Ramos (cell line): ENCODE data around the gene TEAD1.

ENCODE experiments used
- in situ Hi-C: fragments of 300-500 bp; cut with MboI; formaldehyde crosslinking; loops from one replicate; pipeline ENCODE4 v1.14.3; 2022; ENCODE audit warnings: low sequenced_read_pairs; ENCODE audit not compliant: unreplicated experiment

The TEAD1 gene

GRCh38 chr11:12684816-12685215, 10.6 kb downstream of the TEAD1 start:
- in situ Hi-C loops: no loop called here

DNA sequence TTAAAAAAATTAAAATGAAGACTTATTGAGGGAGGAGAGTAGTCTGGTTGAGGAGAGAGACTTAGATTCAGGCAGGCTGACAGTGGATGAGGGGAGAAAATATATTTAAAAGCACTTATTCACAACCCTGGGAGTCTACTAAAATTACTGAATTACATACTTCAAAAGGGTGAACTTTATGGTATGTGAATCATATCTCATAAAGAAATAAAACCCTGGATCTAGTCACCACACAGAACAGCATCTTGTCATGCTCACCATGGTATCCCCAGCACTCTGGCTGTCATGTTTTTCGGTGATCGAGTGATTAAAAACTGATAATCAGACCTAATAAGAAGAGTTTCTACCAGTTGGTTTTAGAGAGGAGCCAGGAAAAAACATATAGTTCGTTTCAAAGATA, 11.0 kb downstream of the TEAD1 start:
- in situ Hi-C loops: no loop called here

- in situ Hi-C loops: no loop called here
These were observed 12.2 kb downstream of the TEAD1 start for GRCh38 chr11:12686246-12687060.

DNA sequence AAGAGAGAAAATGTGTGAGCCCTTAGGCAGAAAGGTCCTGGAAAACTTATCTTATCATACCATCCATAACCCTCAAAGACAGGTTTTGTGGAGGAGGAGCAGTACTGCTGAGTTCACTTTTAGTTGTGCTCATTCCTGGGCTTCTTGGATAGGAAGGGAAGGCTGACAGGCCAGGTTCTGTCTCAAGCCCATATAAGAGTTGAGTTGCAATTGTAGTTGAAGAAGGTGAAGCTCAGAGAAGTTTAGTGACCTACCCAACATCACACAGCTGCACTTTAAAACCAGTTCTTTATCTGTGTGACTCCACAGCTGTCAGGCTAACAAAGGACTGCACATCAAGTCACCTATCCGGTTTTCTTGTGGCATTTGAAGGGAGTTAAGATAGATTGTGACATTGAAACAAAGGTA, 13.0 kb downstream of the TEAD1 start:
- in situ Hi-C loops: no loop called here

- in situ Hi-C loops: no loop called here
These were observed 13.5 kb downstream of the TEAD1 start for GRCh38 chr11:12687740-12688139.

- in situ Hi-C loops: no loop called here
These were observed 15.0 kb downstream of the TEAD1 start for GRCh38 chr11:12689029-12689755.

DNA sequence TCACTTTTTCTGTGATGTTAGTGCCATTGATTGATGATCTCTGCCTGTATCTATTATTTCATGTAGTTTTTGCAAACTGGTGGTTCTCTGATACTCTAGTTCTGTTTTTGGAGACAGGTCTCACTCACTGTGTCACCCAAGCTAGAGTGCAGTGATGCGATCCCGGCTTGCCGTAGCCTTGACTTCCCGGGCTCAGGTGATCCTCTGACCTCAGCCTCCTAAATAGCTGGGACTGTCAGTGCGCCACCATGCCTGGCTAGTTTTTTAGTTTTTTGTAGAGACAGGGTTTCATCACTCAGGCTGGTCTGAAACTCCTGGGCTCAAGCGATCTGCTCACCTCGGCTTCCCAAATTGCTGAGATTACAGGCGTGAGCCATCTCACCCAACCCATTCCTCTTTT, 16.4 kb downstream of the TEAD1 start:
- in situ Hi-C loops: no loop called here

DNA sequence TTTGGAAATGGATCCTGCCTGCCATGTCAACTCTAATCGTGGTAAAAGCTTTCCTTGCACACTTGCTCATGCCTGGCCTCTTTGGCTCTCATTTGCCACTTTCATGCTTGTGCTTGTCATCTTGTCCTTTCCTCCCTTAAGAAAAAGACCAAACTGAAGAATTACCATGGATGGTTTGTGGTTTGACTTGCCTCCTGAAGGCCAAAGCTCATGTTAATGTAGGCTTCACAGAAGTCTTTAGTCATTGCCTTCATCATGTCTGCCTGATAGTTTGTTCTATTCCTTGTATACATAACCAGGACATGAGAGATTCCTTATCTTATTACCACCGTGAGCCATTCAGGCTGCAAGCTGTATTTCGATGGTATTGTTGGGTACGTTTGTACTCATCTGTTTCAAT, 17.3 kb downstream of the TEAD1 start:
- in situ Hi-C loops: no loop called here

GRCh38 chr11:12692229-12693075, 18.2 kb downstream of the TEAD1 start:
- in situ Hi-C loops: no loop called here

DNA sequence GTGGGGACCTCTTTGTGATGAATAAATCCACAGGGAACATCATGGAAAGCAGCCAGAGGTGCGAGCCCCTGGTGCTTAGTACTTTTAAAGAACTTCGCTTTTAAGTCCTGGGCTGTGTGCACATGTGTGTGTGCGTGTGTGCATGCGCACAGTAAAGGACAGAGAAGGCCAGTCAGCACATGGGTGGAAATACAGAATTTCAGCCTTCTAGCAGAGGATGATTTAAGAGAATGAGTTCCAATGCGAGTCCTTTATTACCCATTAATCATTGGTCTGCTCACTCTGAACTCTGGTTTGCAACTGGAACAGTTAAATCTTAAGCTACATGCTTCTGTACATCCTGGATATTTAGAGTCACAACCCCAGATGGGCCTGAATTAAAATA, 18.9 kb downstream of the TEAD1 start:
- in situ Hi-C loops: no loop called here

GRCh38 chr11:12693479-12694182, 19.4 kb downstream of the TEAD1 start:
- in situ Hi-C loops: no loop called here

DNA sequence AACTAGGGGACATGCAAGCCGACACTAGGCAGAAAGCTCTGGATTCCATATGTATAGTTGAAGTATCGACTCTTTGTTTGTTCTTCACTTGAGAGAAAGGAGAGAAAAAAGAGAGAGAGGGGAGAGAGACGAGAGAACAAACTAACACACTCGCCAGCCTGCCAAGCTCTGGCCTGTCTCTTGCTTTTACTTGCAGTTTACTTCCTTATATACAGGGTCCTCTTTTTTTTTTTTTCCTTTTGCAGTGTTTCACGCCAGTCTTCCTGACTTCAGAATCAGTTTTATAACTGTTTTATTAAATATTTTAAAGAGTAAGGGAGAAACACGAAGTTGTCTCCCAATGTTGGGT, 19.9 kb downstream of the TEAD1 start:
- in situ Hi-C loops: no loop called here

GRCh38 chr11:12695221-12695794, 21.1 kb downstream of the TEAD1 start:
- in situ Hi-C loops: no loop called here

DNA sequence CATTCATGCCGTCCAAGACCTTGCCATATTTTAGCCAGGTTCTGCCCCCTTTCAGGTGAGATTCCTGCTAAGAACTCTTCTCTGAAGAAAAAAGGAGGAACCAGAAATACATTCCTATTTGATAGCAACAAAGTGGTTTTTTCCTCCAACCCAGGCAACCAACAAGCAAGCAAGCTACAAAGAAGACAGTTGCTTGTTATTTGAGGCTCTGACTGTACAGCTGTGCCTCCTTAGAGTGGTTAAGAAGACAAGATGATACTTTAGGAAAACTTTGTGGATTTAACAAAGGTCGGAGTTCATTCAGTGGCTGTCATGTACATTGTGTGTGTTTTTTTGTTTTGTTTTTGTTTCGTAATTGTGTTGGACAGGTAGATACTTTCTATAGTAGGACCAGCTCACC, 21.7 kb downstream of the TEAD1 start:
- in situ Hi-C loops: no loop called here

GRCh38 chr11:12696911-12697581, 22.8 kb downstream of the TEAD1 start:
- in situ Hi-C loops: no loop called here

GRCh38 chr11:12698048-12698447, 23.8 kb downstream of the TEAD1 start:
- in situ Hi-C loops: no loop called here

- in situ Hi-C loops: no loop called here
These were observed 27.8 kb downstream of the TEAD1 start for GRCh38 chr11:12701811-12702592.

DNA sequence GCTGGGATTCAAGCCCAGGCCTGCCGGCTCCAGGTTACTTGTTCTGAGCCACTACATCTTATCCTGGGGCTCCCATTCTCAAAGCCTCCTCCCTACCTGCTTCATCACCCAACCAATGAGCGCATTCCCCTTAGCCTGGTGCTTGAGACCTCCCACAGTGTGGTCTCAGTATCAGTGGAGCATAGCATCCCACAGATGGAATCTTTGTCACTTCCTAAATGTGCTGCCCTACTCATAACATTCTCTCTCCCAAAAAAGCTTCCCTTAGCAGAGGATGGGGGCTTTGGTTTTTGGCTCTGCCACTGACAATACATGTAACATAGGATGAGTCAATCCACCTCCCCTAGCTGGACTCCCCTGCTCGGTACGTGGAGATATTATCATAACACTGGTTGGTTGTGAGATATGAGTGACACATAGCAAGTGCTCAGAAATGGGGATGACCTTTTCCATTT, 28.8 kb downstream of the TEAD1 start:
- in situ Hi-C loops: no loop called here

DNA sequence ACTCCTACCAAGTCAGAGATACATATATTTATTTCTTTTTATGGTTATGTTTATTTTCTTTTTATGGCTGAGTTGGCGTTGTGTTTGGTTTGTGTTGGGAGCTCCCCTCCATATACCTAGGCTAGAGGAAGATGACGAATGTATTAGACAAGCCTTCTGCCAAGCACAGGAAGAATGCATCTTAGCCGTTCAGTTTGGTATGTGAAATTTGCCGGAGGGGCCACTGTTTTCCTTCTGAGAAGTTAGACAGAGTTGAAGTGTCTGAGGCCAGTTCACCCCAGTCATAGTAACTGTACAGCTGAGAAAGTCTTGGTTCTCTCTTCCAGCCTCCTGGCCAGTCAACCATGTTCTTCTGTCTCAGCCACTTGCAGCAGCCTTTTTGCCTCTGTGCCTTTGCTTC, 29.8 kb downstream of the TEAD1 start:
- in situ Hi-C loops: no loop called here
